Esophagus (tissue), 2 donors: ENCODE measurements around the gene SLC35C1. TPM values are rescaled to one million over a fixed set of nuclear protein-coding genes. Genes with fewer than 3 reads are reported as not detected.
A peak's percentile ranks its signal among the peaks of the same experiment; 100 is the strongest.

Experiments
- H3K27ac ChIP-seq, 2 donors: one replicate each; pipeline ENCODE4 v1.5.1; 2013; ENCODE audit warnings: low read depth in 2 of 2, mild to moderate bottlenecking in 2 of 2, inconsistent platforms in 1 of 2, low read length in 1 of 2, moderate library complexity in 1 of 2
- H3K27me3 ChIP-seq, 2 donors: one replicate each; pipeline ENCODE4 v1.6.1; 2013; ENCODE audit warnings: low read length in 2 of 2, control low read depth in 1 of 2, mild to moderate bottlenecking in 1 of 2; ENCODE audit not compliant: insufficient read depth in 2 of 2, control insufficient read depth in 1 of 2
- H3K36me3 ChIP-seq, 2 donors: one replicate each; pipeline ENCODE4 v1.6.1; 2013; ENCODE audit warnings: low read length in 1 of 2; ENCODE audit not compliant: control insufficient read depth in 2 of 2, insufficient read depth in 2 of 2
- H3K4me1 ChIP-seq, 2 donors: one replicate each; pipeline ENCODE4 v1.6.1; 2013; ENCODE audit warnings: low read length in 1 of 2; ENCODE audit not compliant: control insufficient read depth in 2 of 2, insufficient read depth in 2 of 2
- H3K4me3 ChIP-seq, 2 donors: one replicate each; pipeline ENCODE4 v1.5.1; 2013; ENCODE audit warnings: low read length in 2 of 2, mild to moderate bottlenecking in 2 of 2, low read depth in 1 of 2, moderate library complexity in 1 of 2
- H3K9me3 ChIP-seq, 2 donors: one replicate each; pipeline ENCODE4 v1.6.1; 2013; ENCODE audit warnings: mild to moderate bottlenecking in 2 of 2, low read depth in 1 of 2, low read length in 1 of 2, moderate library complexity in 1 of 2; ENCODE audit not compliant: control insufficient read depth in 2 of 2, insufficient read depth in 1 of 2
- WGBS, 2 donors: extraction: QIAGEN DNeasy Blood & Tissue Kit; methylation state at CpG; one replicate each; pipeline ENCODE4 v1.1.7; 2013; 5-methylcytosine and 5-hydroxymethylcytosine counted together
- polyA plus RNA-seq, 2 donors: library from polyadenylated mRNA; stranded (reverse); fragments of 200-250 nt; gene quantifications; one replicate each; pipeline ENCODE4 v1.2.3, GENCODE V29; 2013
- donor health status: healthy with polysubstance abuse.
- donor health status: Bipolar disorder and iron deficiency.

SLC35C1 gene
- polyA plus RNA-seq, result 10 to 100 TPM; 36.9 to 45.6 TPM

- Histone ChIP-seq H3K36me3 (peaks cover 0 to 21% of the 10 kb centered on the region in 2 donors), H3K27ac (peak within 1 kb of the TSS; percentile 96 to 98), H3K4me1 (peaks cover 0 to 18% of the 10 kb centered on the region in 2 donors), H3K9me3 (no peaks in the 10 kb centered on the region), H3K4me3 (peak within 1 kb of the TSS; percentile 70 to 91), H3K27me3 (no peaks in the 10 kb centered on the region)
- 0 to 1% methylated on average over 33 to 49 of the region's 49 CpGs for WGBS, 2 donors
Measured at GRCh38 chr11:45804761-45805304, at the start of gene SLC35C1. TSS of gene SLC35C1 (plus strand) at chr11:45805149. CDS start at chr11:45805802, 653 bp downstream.

DNA sequence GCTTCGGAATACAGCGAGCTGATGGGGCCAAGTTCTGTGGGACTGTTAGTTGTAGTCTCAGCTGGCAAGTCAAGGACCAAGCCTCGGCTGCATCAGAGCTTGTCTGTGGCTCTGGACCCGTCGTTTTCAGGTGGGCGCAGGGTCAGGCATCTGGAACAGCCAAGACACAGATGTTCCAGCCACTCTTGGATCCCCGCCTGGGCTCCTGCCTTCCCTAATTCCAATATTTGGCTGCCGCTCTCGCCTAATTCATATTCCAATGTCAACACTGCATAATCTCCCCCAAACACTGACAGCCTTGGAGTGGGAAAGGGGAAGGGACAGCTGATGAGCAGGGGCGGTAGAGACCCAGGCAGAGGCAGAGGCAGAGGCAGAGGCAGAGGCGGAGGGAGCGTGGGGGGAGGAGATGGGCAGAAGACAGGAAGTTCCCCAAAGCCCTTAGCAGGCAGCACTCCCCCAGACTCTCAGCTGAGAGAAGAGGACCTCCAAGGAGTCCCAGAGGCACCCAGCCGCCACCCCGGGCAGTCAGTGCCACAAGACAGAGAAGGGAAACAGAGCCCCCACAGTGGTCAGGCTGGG, 49.6 kb upstream of the SLC35C1 start:
- Histone ChIP-seq H3K36me3 (no peaks in the 10 kb centered on the region), H3K27me3 (no peaks in the 10 kb centered on the region), H3K9me3 (no peaks in the 10 kb centered on the region), H3K4me3 (no peak overlapping the region), H3K27ac (no peak overlapping the region), H3K4me1 (no peaks in the 10 kb centered on the region)
- WGBS, 2 donors, result 42 to 50% methylated on average over 14 of the region's 14 CpGs

GRCh38 chr11:45756384-45757010, 48.5 kb upstream of the SLC35C1 start:
- 74 to 81% methylated on average over 13 of the region's 13 CpGs for WGBS, 2 donors
- Histone ChIP-seq H3K4me1 (no peaks in the 10 kb centered on the region), H3K27ac (no peak overlapping the region), H3K4me3 (no peak overlapping the region), H3K9me3 (no peaks in the 10 kb centered on the region), H3K27me3 (no peaks in the 10 kb centered on the region), H3K36me3 (no peaks in the 10 kb centered on the region)

DNA sequence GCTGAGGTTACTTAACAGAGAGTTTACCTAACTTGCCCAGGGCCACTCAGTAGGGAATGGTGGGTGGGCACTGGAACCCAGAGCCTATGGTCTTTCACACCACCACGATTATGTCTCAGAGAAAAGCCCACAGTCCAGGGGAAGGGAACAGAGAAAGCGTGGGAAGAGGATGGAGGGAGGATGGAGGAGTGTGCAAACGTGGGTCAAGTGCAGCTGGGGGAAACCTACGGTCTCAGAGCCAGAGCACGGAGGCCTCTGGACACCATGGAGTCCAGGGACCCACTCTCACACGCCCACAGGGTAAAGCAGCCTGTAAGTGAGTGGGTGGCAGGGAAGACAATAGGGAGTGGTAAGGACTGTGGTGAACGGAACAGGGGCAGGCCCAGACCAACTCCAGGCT, 47.3 kb upstream of the SLC35C1 start:
- H3K27ac ChIP-seq, result no peak overlapping the region
- H3K4me1 ChIP-seq, result no peaks in the 10 kb centered on the region
- H3K9me3 ChIP-seq, result no peaks in the 10 kb centered on the region
- no peaks in the 10 kb centered on the region for H3K36me3 ChIP-seq
- H3K27me3 ChIP-seq, result no peaks in the 10 kb centered on the region
- H3K4me3 ChIP-seq, result no peak overlapping the region
- WGBS, 2 donors, result 69 to 73% methylated on average over 7 of the region's 7 CpGs

DNA sequence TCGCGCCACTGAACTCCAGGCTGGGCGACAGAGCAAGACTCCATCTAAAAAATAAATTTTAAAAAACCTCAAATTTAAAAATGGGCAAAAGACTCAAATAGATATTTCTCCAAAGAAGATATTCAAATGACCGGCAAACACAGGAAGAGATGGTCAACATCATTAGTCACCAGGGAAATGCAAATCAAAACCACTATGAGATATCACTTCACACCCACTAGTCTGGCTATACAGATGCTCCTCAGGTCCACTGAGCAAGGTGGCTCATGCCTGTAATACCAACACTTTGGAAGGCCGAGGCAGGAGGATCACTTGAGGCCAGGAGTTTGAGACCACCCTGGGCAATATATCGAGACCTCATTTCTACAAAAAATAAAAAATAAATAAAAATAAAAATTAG, 43.3 kb upstream of the SLC35C1 start:
- Histone ChIP-seq H3K27me3 (no peaks in the 10 kb centered on the region), H3K4me1 (no peaks in the 10 kb centered on the region), H3K4me3 (no peak overlapping the region), H3K9me3 (no peaks in the 10 kb centered on the region), H3K27ac (no peak overlapping the region), H3K36me3 (no peaks in the 10 kb centered on the region)
- WGBS, 2 donors, result 96% methylated on average over 6 of the region's 6 CpGs

DNA sequence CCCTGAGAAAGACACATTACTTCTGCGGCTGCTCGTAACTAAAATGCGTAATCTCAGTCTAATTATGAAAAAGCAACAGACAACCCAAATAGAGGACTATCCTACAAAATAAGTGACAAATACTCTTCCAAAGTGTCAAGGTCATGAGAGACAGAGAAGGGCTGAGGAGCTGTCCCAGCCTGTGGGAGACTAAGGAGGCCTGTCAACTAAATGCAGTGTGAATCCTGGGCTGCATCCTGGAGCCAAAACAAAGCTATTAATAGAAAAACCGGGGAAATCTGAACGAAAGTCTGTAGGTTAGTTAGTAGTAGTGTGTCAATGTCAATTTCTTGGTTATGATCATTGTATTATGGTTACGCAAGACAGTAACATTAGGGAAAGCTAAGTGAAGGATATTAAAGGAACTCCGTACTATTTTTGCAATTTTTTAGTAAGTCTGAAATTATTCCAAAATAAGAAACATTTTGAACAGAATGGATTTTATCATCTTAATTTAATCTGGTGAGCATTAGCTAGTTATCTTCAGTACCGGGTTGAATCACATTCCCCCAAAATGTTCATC, 39.8 kb upstream of the SLC35C1 start:
- Histone ChIP-seq H3K27ac (no peak overlapping the region), H3K9me3 (no peaks in the 10 kb centered on the region), H3K36me3 (no peaks in the 10 kb centered on the region), H3K27me3 (no peaks in the 10 kb centered on the region), H3K4me3 (no peak overlapping the region), H3K4me1 (no peaks in the 10 kb centered on the region)
- 74 to 77% methylated on average over 8 of the region's 8 CpGs for WGBS, 2 donors

- peaks cover 0 to under 1% of the 10 kb centered on the region in 2 donors for H3K4me1 ChIP-seq
- H3K9me3 ChIP-seq, result no peaks in the 10 kb centered on the region
- H3K27ac ChIP-seq, result no peak overlapping the region
- no peaks in the 10 kb centered on the region for H3K36me3 ChIP-seq
- no peak overlapping the region for H3K4me3 ChIP-seq
- no peaks in the 10 kb centered on the region for H3K27me3 ChIP-seq
- WGBS, 2 donors, result 71 to 76% methylated on average over 4 of the region's 4 CpGs
Measured at GRCh38 chr11:45765836-45766235, 39.1 kb upstream of the SLC35C1 start.

- Histone ChIP-seq H3K27me3 (no peaks in the 10 kb centered on the region), H3K36me3 (no peaks in the 10 kb centered on the region), H3K4me1 (peaks cover 0 to 4% of the 10 kb centered on the region in 2 donors), H3K4me3 (no peak overlapping the region), H3K9me3 (no peaks in the 10 kb centered on the region), H3K27ac (no peak overlapping the region)
- WGBS, 2 donors, result 56 to 65% methylated on average over 7 of the region's 7 CpGs
Measured at GRCh38 chr11:45766469-45766868, 38.5 kb upstream of the SLC35C1 start.

- H3K27ac ChIP-seq, result no peak overlapping the region
- 80 to 85% methylated on average over 5 of the region's 5 CpGs for WGBS, 2 donors
- no peak overlapping the region for H3K4me3 ChIP-seq
- no peaks in the 10 kb centered on the region for H3K9me3 ChIP-seq
- peaks cover 0 to 7% of the 10 kb centered on the region in 2 donors for H3K4me1 ChIP-seq
- H3K36me3 ChIP-seq, result no peaks in the 10 kb centered on the region
- H3K27me3 ChIP-seq, result no peaks in the 10 kb centered on the region
Measured at GRCh38 chr11:45768486-45768885, 36.5 kb upstream of the SLC35C1 start.
